Measurements from ENCODE around the gene FOXN3.

The FOXN3 gene

GRCh38 chr14:89351221-89351515, 65.9 kb downstream of the FOXN3 start:
- no CpG with 5 or more reads among the region's 3 CpGs for WGBS (ENCODE audit: insufficient coverage, insufficient read length)
- no peaks in the 10 kb centered on the region for H3K9me3 ChIP-seq (ENCODE audit: control insufficient read depth, insufficient read depth, low read length)
- H3K4me1 ChIP-seq (ENCODE audit: control insufficient read depth, insufficient read depth, low read length), result peaks cover 6% of the 10 kb centered on the region; the same call in 1 of the 2 replicates
- H3K36me3 ChIP-seq (ENCODE audit: control insufficient read depth, insufficient read depth, low read length), result peaks cover 9% of the 10 kb centered on the region; the same call in 1 of the 2 replicates
- H3K4me3 ChIP-seq (ENCODE audit: low read length), result no peak overlapping the region
- DNase-seq (ENCODE audit: low read depth, low spot score), result no peak
- no peak overlapping the region for H3K27ac ChIP-seq (ENCODE audit: low read length)
- H3K27me3 ChIP-seq (ENCODE audit: control insufficient read depth, insufficient read depth, low read length), result no peaks in the 10 kb centered on the region

DNA sequence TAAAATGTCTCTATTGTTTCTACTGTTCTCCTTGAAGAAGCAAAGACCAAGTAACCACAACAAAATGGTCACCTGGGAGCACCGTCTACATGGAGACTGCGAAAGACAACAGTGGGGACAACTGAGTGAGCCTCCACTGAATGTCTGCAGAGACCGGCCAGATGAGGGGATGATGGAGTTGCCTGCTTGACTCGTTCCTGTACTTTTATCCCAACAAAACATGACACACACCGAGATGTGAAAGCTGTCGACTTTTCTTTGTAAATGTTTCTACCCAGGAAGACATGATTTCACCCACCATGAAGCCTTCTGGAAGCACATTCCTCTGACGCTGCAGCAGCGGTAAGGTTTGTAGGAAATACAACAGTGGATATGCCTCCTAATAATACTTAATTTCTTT, 66.9 kb downstream of the FOXN3 start:
- H3K27ac ChIP-seq (ENCODE audit: low read length), result no peak overlapping the region
- no peak overlapping the region for H3K4me3 ChIP-seq (ENCODE audit: low read length)
- H3K9me3 ChIP-seq (ENCODE audit: control insufficient read depth, insufficient read depth, low read length), result no peaks in the 10 kb centered on the region
- no peak for DNase-seq (ENCODE audit: low read depth, low spot score)
- peaks cover 9% of the 10 kb centered on the region; the same call in 1 of the 2 replicates for H3K36me3 ChIP-seq (ENCODE audit: control insufficient read depth, insufficient read depth, low read length)
- WGBS (ENCODE audit: insufficient coverage, insufficient read length), result no CpG with 5 or more reads among the region's 8 CpGs
- no peaks in the 10 kb centered on the region for H3K27me3 ChIP-seq (ENCODE audit: control insufficient read depth, insufficient read depth, low read length)
- H3K4me1 ChIP-seq (ENCODE audit: control insufficient read depth, insufficient read depth, low read length), result peaks cover 6% of the 10 kb centered on the region; the same call in 1 of the 2 replicates

DNA sequence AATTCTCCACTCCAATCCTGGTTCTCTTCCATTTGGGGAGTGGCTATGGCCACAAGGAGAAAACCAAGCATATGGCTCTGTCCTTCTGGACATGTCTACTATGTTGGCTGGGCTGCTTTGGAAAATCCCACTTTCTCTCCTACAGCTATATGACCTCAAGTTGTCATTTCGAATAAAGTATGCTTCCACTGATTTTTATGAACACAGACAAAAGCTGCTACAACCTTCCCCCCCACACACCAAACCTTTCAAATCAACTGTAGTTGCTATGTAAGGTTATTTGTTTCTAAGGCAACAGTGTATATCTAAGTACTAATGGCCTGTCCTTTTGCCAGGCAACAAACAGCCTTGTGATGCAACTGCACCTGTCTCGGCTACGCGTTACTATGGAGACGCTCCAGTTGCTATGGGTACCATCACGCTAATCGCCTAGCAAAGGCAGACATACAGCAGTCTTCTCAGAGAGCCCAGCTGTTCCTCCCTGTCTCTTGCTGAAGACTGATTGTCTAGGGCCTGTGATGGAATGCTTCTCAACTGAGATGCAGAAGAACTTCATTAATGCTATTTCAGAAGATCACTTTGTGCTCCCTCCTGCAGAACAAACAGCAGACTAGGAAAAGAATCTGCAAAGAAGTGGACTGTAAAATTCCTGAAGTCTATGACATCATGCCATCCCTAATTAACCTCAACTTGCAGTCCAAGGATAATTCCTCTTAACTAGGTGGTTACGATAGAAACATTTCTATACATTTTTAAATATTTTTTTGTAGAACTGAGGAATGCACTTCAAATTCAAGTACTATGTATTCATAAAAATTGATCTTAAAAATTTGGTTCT, 67.6 kb downstream of the FOXN3 start:
- WGBS (ENCODE audit: insufficient coverage, insufficient read length), result no CpG with 5 or more reads among the region's 8 CpGs
- no peaks in the 10 kb centered on the region for H3K27me3 ChIP-seq (ENCODE audit: control insufficient read depth, insufficient read depth, low read length)
- H3K4me3 ChIP-seq (ENCODE audit: low read length), result no peak overlapping the region
- H3K9me3 ChIP-seq (ENCODE audit: control insufficient read depth, insufficient read depth, low read length), result no peaks in the 10 kb centered on the region
- DNase-seq (ENCODE audit: low read depth, low spot score), result peak; percentile 52
- H3K36me3 ChIP-seq (ENCODE audit: control insufficient read depth, insufficient read depth, low read length), result peaks cover 9% of the 10 kb centered on the region; the same call in 1 of the 2 replicates
- H3K27ac ChIP-seq (ENCODE audit: low read length), result no peak overlapping the region
- peaks cover 6% of the 10 kb centered on the region; the same call in 1 of the 2 replicates for H3K4me1 ChIP-seq (ENCODE audit: control insufficient read depth, insufficient read depth, low read length)

- peaks cover 6% of the 10 kb centered on the region; the same call in 1 of the 2 replicates for H3K4me1 ChIP-seq (ENCODE audit: control insufficient read depth, insufficient read depth, low read length)
- DNase-seq (ENCODE audit: low read depth, low spot score), result no peak
- H3K27me3 ChIP-seq (ENCODE audit: control insufficient read depth, insufficient read depth, low read length), result no peaks in the 10 kb centered on the region
- H3K9me3 ChIP-seq (ENCODE audit: control insufficient read depth, insufficient read depth, low read length), result no peaks in the 10 kb centered on the region
- H3K4me3 ChIP-seq (ENCODE audit: low read length), result no peak overlapping the region
- no peak overlapping the region for H3K27ac ChIP-seq (ENCODE audit: low read length)
- no CpG with 5 or more reads among the region's 5 CpGs for WGBS (ENCODE audit: insufficient coverage, insufficient read length)
- peaks cover 9% of the 10 kb centered on the region; the same call in 1 of the 2 replicates for H3K36me3 ChIP-seq (ENCODE audit: control insufficient read depth, insufficient read depth, low read length)
These were observed 68.3 kb downstream of the FOXN3 start for GRCh38 chr14:89348722-89349121.

GRCh38 chr14:89347885-89348284, 69.1 kb downstream of the FOXN3 start:
- Histone ChIP-seq H3K4me3 (ENCODE audit: low read length) (no peak overlapping the region), H3K36me3 (ENCODE audit: control insufficient read depth, insufficient read depth, low read length) (peaks cover 9% of the 10 kb centered on the region; the same call in 1 of the 2 replicates), H3K27ac (ENCODE audit: low read length) (no peak overlapping the region), H3K4me1 (ENCODE audit: control insufficient read depth, insufficient read depth, low read length) (peaks cover 5% of the 10 kb centered on the region; the same call in 1 of the 2 replicates), H3K27me3 (ENCODE audit: control insufficient read depth, insufficient read depth, low read length) (no peaks in the 10 kb centered on the region), H3K9me3 (ENCODE audit: control insufficient read depth, insufficient read depth, low read length) (no peaks in the 10 kb centered on the region)
- no peak for DNase-seq (ENCODE audit: low read depth, low spot score)
- WGBS (ENCODE audit: insufficient coverage, insufficient read length), result no CpG with 5 or more reads among the region's 10 CpGs

DNA sequence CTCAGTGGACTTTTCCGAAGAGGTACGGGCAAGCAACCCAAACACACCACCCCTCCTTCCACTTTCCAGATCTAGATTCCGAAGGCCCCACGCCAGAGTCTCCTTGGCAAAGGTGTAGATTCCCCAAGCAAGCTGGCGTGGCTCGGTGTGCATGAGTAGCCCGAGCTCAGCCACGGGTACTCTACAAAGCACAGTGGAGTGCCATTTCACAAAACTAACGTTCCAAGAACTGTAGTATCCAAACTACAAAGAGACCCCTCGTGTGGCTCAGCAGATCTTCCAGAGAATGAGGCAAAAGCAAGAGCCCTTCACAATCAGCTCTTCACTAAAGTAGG, 72.1 kb downstream of the FOXN3 start:
- H3K4me3 ChIP-seq (ENCODE audit: low read length), result no peak overlapping the region
- no peak overlapping the region for H3K27ac ChIP-seq (ENCODE audit: low read length)
- H3K27me3 ChIP-seq (ENCODE audit: control insufficient read depth, insufficient read depth, low read length), result no peaks in the 10 kb centered on the region
- H3K4me1 ChIP-seq (ENCODE audit: control insufficient read depth, insufficient read depth, low read length), result peaks cover 3% of the 10 kb centered on the region; the same call in 1 of the 2 replicates
- no CpG with 5 or more reads among the region's 10 CpGs for WGBS (ENCODE audit: insufficient coverage, insufficient read length)
- DNase-seq (ENCODE audit: low read depth, low spot score), result no peak
- no peaks in the 10 kb centered on the region for H3K9me3 ChIP-seq (ENCODE audit: control insufficient read depth, insufficient read depth, low read length)
- H3K36me3 ChIP-seq (ENCODE audit: control insufficient read depth, insufficient read depth, low read length), result peaks cover 5% of the 10 kb centered on the region; the same call in 1 of the 2 replicates

DNA sequence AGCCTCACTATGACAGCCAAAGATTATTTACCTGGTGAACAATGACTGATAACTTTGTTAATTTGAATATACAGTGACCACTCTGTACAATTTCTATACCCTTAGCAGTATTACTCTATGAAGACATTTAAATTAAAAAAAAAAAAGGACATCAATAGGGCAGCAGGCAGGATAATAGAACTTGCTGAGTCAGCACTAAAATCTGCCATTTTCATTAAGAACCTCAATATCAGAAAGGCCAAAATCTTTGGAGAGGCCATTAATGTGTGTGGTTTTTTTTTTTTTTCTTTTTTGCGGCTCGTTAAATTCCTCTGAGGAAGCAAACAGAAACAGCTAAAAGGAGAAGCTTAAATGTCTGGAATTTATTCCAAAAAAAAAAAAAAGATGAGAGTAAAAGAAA, 73.7 kb downstream of the FOXN3 start:
- Histone ChIP-seq H3K4me1 (ENCODE audit: control insufficient read depth, insufficient read depth, low read length) (peaks cover 7% of the 10 kb centered on the region), H3K27me3 (ENCODE audit: control insufficient read depth, insufficient read depth, low read length) (no peaks in the 10 kb centered on the region), H3K4me3 (ENCODE audit: low read length) (no peak overlapping the region), H3K27ac (ENCODE audit: low read length) (no peak overlapping the region), H3K36me3 (ENCODE audit: control insufficient read depth, insufficient read depth, low read length) (peaks cover 1% of the 10 kb centered on the region; the same call in 1 of the 2 replicates), H3K9me3 (ENCODE audit: control insufficient read depth, insufficient read depth, low read length) (no peaks in the 10 kb centered on the region)
- DNase-seq (ENCODE audit: low read depth, low spot score), result no peak
- no CpG with 5 or more reads among the region's 2 CpGs for WGBS (ENCODE audit: insufficient coverage, insufficient read length)

DNA sequence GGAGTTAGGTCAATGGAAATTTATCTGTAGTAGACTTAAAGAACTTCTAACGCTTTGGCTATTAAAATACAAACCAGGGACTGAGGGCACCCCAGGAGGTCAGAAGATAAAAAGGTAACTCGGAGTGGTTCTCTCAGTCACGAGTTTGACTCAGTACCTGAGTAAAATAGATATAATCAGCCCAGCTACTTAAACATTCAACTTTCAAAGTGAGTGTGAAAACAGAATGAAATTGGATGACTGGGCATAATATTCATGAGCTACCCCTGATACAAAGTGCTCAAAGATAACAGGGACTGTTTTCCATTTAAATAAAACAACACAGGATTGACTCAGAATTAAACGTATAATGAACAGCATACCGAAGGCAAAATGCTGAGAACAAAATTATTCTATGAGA, 75.0 kb downstream of the FOXN3 start:
- no peaks in the 10 kb centered on the region for H3K36me3 ChIP-seq (ENCODE audit: control insufficient read depth, insufficient read depth, low read length)
- H3K27me3 ChIP-seq (ENCODE audit: control insufficient read depth, insufficient read depth, low read length), result no peaks in the 10 kb centered on the region
- no peak overlapping the region for H3K4me3 ChIP-seq (ENCODE audit: low read length)
- DNase-seq (ENCODE audit: low read depth, low spot score), result no peak
- no peak overlapping the region for H3K27ac ChIP-seq (ENCODE audit: low read length)
- H3K9me3 ChIP-seq (ENCODE audit: control insufficient read depth, insufficient read depth, low read length), result no peaks in the 10 kb centered on the region
- no CpG with 5 or more reads among the region's 5 CpGs for WGBS (ENCODE audit: insufficient coverage, insufficient read length)
- H3K4me1 ChIP-seq (ENCODE audit: control insufficient read depth, insufficient read depth, low read length), result peaks cover 9% of the 10 kb centered on the region

DNA sequence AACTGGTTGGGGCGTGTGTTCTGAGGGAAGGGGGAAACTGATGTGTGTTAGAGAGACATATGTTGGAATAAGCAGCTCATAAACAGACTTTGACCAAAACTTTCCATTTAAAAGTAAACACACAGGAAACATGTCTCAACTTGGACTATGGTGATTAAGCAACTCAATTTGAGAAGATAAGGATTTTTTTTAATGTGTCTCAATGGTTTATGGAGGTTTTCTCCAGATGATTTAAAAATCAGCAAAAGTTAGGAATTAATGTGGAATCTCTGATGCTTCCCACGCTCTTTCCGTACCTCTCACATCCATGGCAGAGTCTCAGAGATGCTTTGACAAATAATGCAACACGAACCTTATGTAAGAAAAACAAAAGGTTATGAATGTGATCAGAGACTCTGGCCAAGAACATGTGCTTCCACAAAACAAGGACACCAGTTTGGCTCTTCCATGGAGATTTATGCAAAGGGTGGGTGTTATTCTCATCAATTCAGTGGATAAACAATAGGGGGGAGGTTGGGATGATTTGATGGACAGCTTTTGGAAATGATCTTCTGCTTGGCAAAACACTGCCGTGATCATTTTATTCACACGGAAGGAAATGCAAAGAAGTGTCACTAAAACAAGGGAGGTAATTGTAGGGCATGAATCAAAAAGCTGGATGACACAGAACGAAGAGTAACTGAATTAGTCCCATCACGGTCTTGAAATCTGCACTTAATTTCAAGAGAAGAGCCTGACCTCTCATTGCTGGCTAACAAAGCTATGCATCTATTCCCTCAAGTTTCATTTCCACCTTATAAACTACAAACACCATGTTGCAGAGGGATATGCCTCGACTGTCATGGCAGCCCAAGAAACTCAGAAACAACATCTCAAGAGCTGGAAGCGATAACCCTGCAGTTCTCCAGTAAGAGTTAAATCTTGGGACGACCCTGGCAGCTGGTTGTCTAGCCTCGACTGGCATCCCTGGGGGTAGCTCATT, 76.5 kb downstream of the FOXN3 start:
- Histone ChIP-seq H3K27me3 (ENCODE audit: control insufficient read depth, insufficient read depth, low read length) (no peaks in the 10 kb centered on the region), H3K9me3 (ENCODE audit: control insufficient read depth, insufficient read depth, low read length) (no peaks in the 10 kb centered on the region), H3K4me1 (ENCODE audit: control insufficient read depth, insufficient read depth, low read length) (peaks cover 12% of the 10 kb centered on the region), H3K36me3 (ENCODE audit: control insufficient read depth, insufficient read depth, low read length) (no peaks in the 10 kb centered on the region), H3K27ac (ENCODE audit: low read length) (no peak overlapping the region), H3K4me3 (ENCODE audit: low read length) (no peak overlapping the region)
- DNase-seq (ENCODE audit: low read depth, low spot score), result no peak
- no CpG with 5 or more reads among the region's 12 CpGs for WGBS (ENCODE audit: insufficient coverage, insufficient read length)

GRCh38 chr14:89339579-89339978, 77.5 kb downstream of the FOXN3 start:
- Histone ChIP-seq H3K9me3 (ENCODE audit: control insufficient read depth, insufficient read depth, low read length) (no peaks in the 10 kb centered on the region), H3K27me3 (ENCODE audit: control insufficient read depth, insufficient read depth, low read length) (no peaks in the 10 kb centered on the region), H3K4me3 (ENCODE audit: low read length) (no peak overlapping the region), H3K4me1 (ENCODE audit: control insufficient read depth, insufficient read depth, low read length) (peaks cover 12% of the 10 kb centered on the region), H3K36me3 (ENCODE audit: control insufficient read depth, insufficient read depth, low read length) (no peaks in the 10 kb centered on the region), H3K27ac (ENCODE audit: low read length) (no peak overlapping the region)
- no peak for DNase-seq (ENCODE audit: low read depth, low spot score)
- no CpG with 5 or more reads among the region's 9 CpGs for WGBS (ENCODE audit: insufficient coverage, insufficient read length)
